GM10266 (cell line): Measurements from ENCODE around the gene SLX9.

Experiments used
- DNase-seq: peaks from one replicate; pipeline ENCODE4 v3.0.0; 2012; ENCODE audit errors: extremely low spot score
- CTCF ChIP-seq: IDR thresholded peaks from 2 replicates; pipeline ENCODE4 v1.5.1; 2012; ENCODE audit warnings: mild to moderate bottlenecking, low read depth; ENCODE audit not compliant: control insufficient read depth, insufficient read depth; ENCODE audit errors: missing control alignments

Gene SLX9

GRCh38 chr21:44913425-44914175, 26.2 kb upstream of the SLX9 start:
- TF ChIP-seq CTCF: no peak
- DNase-seq: no peak

- TF ChIP-seq CTCF: no peak
- DNase-seq: peak; percentile 62
Measured at GRCh38 chr21:44914176-44914874, 25.5 kb upstream of the SLX9 start.

- TF ChIP-seq CTCF: no peak
Measured at GRCh38 chr21:44916965-44917364, 22.9 kb upstream of the SLX9 start.

GRCh38 chr21:44917446-44918106, 22.3 kb upstream of the SLX9 start:
- DNase-seq: no peak
- no peak for TF ChIP-seq CTCF

More at GRCh38 chr21:44916965-44917364, 22.9 kb upstream of the SLX9 start:
- no peak for DNase-seq

GRCh38 chr21:44918107-44918470, 21.7 kb upstream of the SLX9 start:
- TF ChIP-seq CTCF: no peak

GRCh38 chr21:44918581-44919033, 21.2 kb upstream of the SLX9 start:
- DNase-seq: no peak
- no peak for TF ChIP-seq CTCF

More at GRCh38 chr21:44918107-44918470, 21.7 kb upstream of the SLX9 start:
- no peak for DNase-seq
